ENCODE data around the gene KLHL9.

The KLHL9 gene

GRCh38 chr9:21316032-21316842 lies 19.0 kb downstream of the KLHL9 start:
- ATAC-seq (ENCODE audit: insufficient read depth, low read depth) = no peak
- H3K27ac ChIP-seq (ENCODE audit: low read length) = no peak overlapping the region
- H2AFZ ChIP-seq (ENCODE audit: low read depth, low read length) = no peak overlapping the region
- no peaks in the 10 kb centered on the region for H3K9me3 ChIP-seq (ENCODE audit: insufficient read depth, low read length, severe bottlenecking)
- no peak for DNase-seq
- TF ChIP-seq CTCF (IDR thresholded peaks at IDR 0.05; ENCODE audit: borderline replicate concordance, extremely low read depth, low read length, poor library complexity, severe bottlenecking) (no peak), EZH2 (IDR thresholded peaks at IDR 0.05; ENCODE audit: borderline replicate concordance, low read depth, low read length, severe bottlenecking) (no peak)
- peaks cover 2% of the 10 kb centered on the region; the same call in 1 of the 2 replicates for H3K36me3 ChIP-seq (ENCODE audit: insufficient read depth, low read length)
- no peaks in the 10 kb centered on the region for H4K20me1 ChIP-seq (ENCODE audit: insufficient read depth, low read length)
- H3K27me3 ChIP-seq (ENCODE audit: insufficient read depth, low read length, poor library complexity) = no peaks in the 10 kb centered on the region
- no peaks in the 10 kb centered on the region for H3K79me2 ChIP-seq (ENCODE audit: insufficient read depth, low read length)
- H3K9ac ChIP-seq (ENCODE audit: low read depth, low read length) = no peak overlapping the region
- no peak overlapping the region for H3K4me2 ChIP-seq (ENCODE audit: insufficient read depth, low read length)
- no peak overlapping the region for H3K4me3 ChIP-seq (ENCODE audit: low read depth in 1 of 2, low read length in 2 of 2)
- H3K4me1 ChIP-seq (ENCODE audit: insufficient read depth, low read length) = no peaks in the 10 kb centered on the region

GRCh38 chr9:21314152-21314551 lies 21.1 kb downstream of the KLHL9 start:
- Histone ChIP-seq H3K79me2 (ENCODE audit: insufficient read depth, low read length) (no peaks in the 10 kb centered on the region), H2AFZ (ENCODE audit: low read depth, low read length) (no peak overlapping the region), H3K4me3 (ENCODE audit: low read depth in 1 of 2, low read length in 2 of 2) (no peak overlapping the region), H3K4me2 (ENCODE audit: insufficient read depth, low read length) (no peak overlapping the region), H3K9me3 (ENCODE audit: insufficient read depth, low read length, severe bottlenecking) (no peaks in the 10 kb centered on the region), H3K36me3 (ENCODE audit: insufficient read depth, low read length) (no peaks in the 10 kb centered on the region), H3K4me1 (ENCODE audit: insufficient read depth, low read length) (no peaks in the 10 kb centered on the region), H4K20me1 (ENCODE audit: insufficient read depth, low read length) (no peaks in the 10 kb centered on the region), H3K27ac (ENCODE audit: low read length) (no peak overlapping the region), H3K9ac (ENCODE audit: low read depth, low read length) (no peak overlapping the region), H3K27me3 (ENCODE audit: insufficient read depth, low read length, poor library complexity) (no peaks in the 10 kb centered on the region)
- DNase-seq = no peak
- TF ChIP-seq EZH2 (IDR thresholded peaks at IDR 0.05; ENCODE audit: borderline replicate concordance, low read depth, low read length, severe bottlenecking) = no peak
- ATAC-seq (ENCODE audit: insufficient read depth, low read depth) = no peak

- H2AFZ ChIP-seq (ENCODE audit: low read depth, low read length) = no peak overlapping the region
- H3K9me3 ChIP-seq (ENCODE audit: insufficient read depth, low read length, severe bottlenecking) = no peaks in the 10 kb centered on the region
- ATAC-seq (ENCODE audit: insufficient read depth, low read depth) (no peak), DNase-seq (no peak)
- H3K9ac ChIP-seq (ENCODE audit: low read depth, low read length) = no peak overlapping the region
- no peak overlapping the region for H3K27ac ChIP-seq (ENCODE audit: low read length)
- H3K4me1 ChIP-seq (ENCODE audit: insufficient read depth, low read length) = no peaks in the 10 kb centered on the region
- TF ChIP-seq CTCF (IDR thresholded peaks at IDR 0.05; ENCODE audit: borderline replicate concordance, extremely low read depth, low read length, poor library complexity, severe bottlenecking) = no peak
- TF ChIP-seq EZH2 (IDR thresholded peaks at IDR 0.05; ENCODE audit: borderline replicate concordance, low read depth, low read length, severe bottlenecking) = no peak
- peaks cover 2% of the 10 kb centered on the region for H3K27me3 ChIP-seq (ENCODE audit: insufficient read depth, low read length, poor library complexity)
- no peaks in the 10 kb centered on the region for H4K20me1 ChIP-seq (ENCODE audit: insufficient read depth, low read length)
- H3K4me2 ChIP-seq (ENCODE audit: insufficient read depth, low read length) = no peak overlapping the region
- no peaks in the 10 kb centered on the region for H3K79me2 ChIP-seq (ENCODE audit: insufficient read depth, low read length)
- no peaks in the 10 kb centered on the region for H3K36me3 ChIP-seq (ENCODE audit: insufficient read depth, low read length)
- H3K4me3 ChIP-seq (ENCODE audit: low read depth in 1 of 2, low read length in 2 of 2) = no peak overlapping the region
These were observed 23.3 kb downstream of the KLHL9 start for GRCh38 chr9:21311889-21312288.

GRCh38 chr9:21305213-21305612 lies 30.0 kb downstream of the KLHL9 start, which contains the start of gene IFNA5:
TSS of gene IFNA5 (minus strand) at chr9:21305313. CDS start at chr9:21305256, 57 bp downstream.
- no peak for TF ChIP-seq EZH2 (IDR thresholded peaks at IDR 0.05; ENCODE audit: borderline replicate concordance, low read depth, low read length, severe bottlenecking)
- TF ChIP-seq CTCF (IDR thresholded peaks at IDR 0.05; ENCODE audit: borderline replicate concordance, extremely low read depth, low read length, poor library complexity, severe bottlenecking) = no peak
- Histone ChIP-seq H3K4me3 (ENCODE audit: low read depth in 1 of 2, low read length in 2 of 2) (no peak within 1 kb of the TSS), H3K9ac (ENCODE audit: low read depth, low read length) (no peak within 1 kb of the TSS), H4K20me1 (ENCODE audit: insufficient read depth, low read length) (no peaks in the 10 kb centered on the region), H3K9me3 (ENCODE audit: insufficient read depth, low read length, severe bottlenecking) (no peaks in the 10 kb centered on the region), H3K4me2 (ENCODE audit: insufficient read depth, low read length) (no peak within 1 kb of the TSS), H3K4me1 (ENCODE audit: insufficient read depth, low read length) (no peaks in the 10 kb centered on the region), H3K27ac (ENCODE audit: low read length) (no peak within 1 kb of the TSS), H3K27me3 (ENCODE audit: insufficient read depth, low read length, poor library complexity) (peaks cover 18% of the 10 kb centered on the region), H2AFZ (ENCODE audit: low read depth, low read length) (no peak within 1 kb of the TSS), H3K36me3 (ENCODE audit: insufficient read depth, low read length) (no peaks in the 10 kb centered on the region), H3K79me2 (ENCODE audit: insufficient read depth, low read length) (no peaks in the 10 kb centered on the region)
- no peak for ATAC-seq (ENCODE audit: insufficient read depth, low read depth)
- DNase-seq = no peak

Measured in DND-41 (cell line).